Nephron progenitor cell (in vitro differentiated cells): ENCODE results near the gene TPTE.
"Not testable (repeated sequence)": the region's sequence is repeated elsewhere in the genome, so short reads cannot be mapped to it uniquely, and the experiment has no call there.

Experiments
- DNase-seq: peaks from one replicate; pipeline ENCODE4 v3.0.0; 2021
- H3K27ac Mint-ChIP-seq: 2 replicates; pipeline ENCODE4 v1.8.0; 2021; ENCODE audit warnings: mild to moderate bottlenecking, moderate library complexity, mixed read lengths
- H3K27me3 Mint-ChIP-seq: 2 replicates; pipeline ENCODE4 v1.8.0; 2021; ENCODE audit warnings: mild to moderate bottlenecking, low read depth, mixed read lengths; ENCODE audit not compliant: poor library complexity
- H3K36me3 Mint-ChIP-seq: 2 replicates; pipeline ENCODE4 v1.8.0; 2021; ENCODE audit warnings: low read depth, mixed read lengths
- H3K4me1 Mint-ChIP-seq: 2 replicates; pipeline ENCODE4 v1.8.0; 2021; ENCODE audit warnings: mixed read lengths
- H3K4me3 Mint-ChIP-seq: 2 replicates; pipeline ENCODE4 v1.8.0; 2021; ENCODE audit warnings: mild to moderate bottlenecking, moderate library complexity, mixed read lengths
- H3K9me3 Mint-ChIP-seq: 2 replicates; pipeline ENCODE4 v1.8.0; 2021; ENCODE audit warnings: mild to moderate bottlenecking, moderate library complexity, mixed read lengths
- TF ChIP-seq, protein P1 (sequence below): fragments of 200-600 bp; sonication (generic); IDR thresholded peaks from 2 replicates; pipeline ENCODE4 v1.5.0; 2021; ENCODE audit warnings: antibody characterized with exemption

TPTE gene

GRCh38 chr21:10640446-10640845 is 119.1 kb downstream of the TPTE start:
- Mint-ChIP-seq H3K9me3 (no peaks in the 10 kb centered on the region), H3K36me3 (no peaks in the 10 kb centered on the region), H3K27me3 (no peaks in the 10 kb centered on the region), H3K27ac (no peak overlapping the region), H3K4me3 (no peak overlapping the region), H3K4me1 (no peaks in the 10 kb centered on the region)
- DNase-seq, result no peak
- TF ChIP-seq, protein P1, sequence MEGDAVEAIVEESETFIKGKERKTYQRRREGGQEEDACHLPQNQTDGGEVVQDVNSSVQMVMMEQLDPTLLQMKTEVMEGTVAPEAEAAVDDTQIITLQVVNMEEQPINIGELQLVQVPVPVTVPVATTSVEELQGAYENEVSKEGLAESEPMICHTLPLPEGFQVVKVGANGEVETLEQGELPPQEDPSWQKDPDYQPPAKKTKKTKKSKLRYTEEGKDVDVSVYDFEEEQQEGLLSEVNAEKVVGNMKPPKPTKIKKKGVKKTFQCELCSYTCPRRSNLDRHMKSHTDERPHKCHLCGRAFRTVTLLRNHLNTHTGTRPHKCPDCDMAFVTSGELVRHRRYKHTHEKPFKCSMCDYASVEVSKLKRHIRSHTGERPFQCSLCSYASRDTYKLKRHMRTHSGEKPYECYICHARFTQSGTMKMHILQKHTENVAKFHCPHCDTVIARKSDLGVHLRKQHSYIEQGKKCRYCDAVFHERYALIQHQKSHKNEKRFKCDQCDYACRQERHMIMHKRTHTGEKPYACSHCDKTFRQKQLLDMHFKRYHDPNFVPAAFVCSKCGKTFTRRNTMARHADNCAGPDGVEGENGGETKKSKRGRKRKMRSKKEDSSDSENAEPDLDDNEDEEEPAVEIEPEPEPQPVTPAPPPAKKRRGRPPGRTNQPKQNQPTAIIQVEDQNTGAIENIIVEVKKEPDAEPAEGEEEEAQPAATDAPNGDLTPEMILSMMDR, result no peak

DNA sequence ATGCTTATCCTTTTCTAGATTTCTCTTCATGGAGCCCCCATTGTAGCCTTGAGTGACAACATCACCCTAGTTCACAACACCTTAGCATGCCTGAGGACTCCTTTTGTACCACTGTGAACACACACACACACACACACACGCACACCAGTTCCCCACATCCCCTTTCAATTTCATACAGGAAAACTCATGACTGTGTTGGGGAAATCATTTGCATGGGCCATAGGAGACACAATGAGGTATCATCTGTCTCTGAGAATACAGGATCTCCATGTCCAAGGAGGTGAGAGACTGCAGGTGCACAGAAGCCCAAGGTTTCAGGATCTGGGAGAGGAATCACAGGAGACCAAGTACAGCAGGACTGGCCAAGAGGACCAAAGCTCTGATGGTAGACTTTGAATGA is 119.7 kb downstream of the TPTE start:
- TF ChIP-seq, protein P1, result no peak
- Mint-ChIP-seq H3K4me3 (no peak overlapping the region), H3K27me3 (no peaks in the 10 kb centered on the region), H3K27ac (no peak overlapping the region), H3K9me3 (no peaks in the 10 kb centered on the region), H3K4me1 (no peaks in the 10 kb centered on the region), H3K36me3 (no peaks in the 10 kb centered on the region)
- DNase-seq, result no peak

GRCh38 chr21:10645667-10646066 is 124.3 kb downstream of the TPTE start:
- not testable (repeated sequence) for H3K36me3 Mint-ChIP-seq, H3K27ac Mint-ChIP-seq, H3K4me3 Mint-ChIP-seq, H3K9me3 Mint-ChIP-seq, H3K27me3 Mint-ChIP-seq, DNase-seq, H3K4me1 Mint-ChIP-seq

DNA sequence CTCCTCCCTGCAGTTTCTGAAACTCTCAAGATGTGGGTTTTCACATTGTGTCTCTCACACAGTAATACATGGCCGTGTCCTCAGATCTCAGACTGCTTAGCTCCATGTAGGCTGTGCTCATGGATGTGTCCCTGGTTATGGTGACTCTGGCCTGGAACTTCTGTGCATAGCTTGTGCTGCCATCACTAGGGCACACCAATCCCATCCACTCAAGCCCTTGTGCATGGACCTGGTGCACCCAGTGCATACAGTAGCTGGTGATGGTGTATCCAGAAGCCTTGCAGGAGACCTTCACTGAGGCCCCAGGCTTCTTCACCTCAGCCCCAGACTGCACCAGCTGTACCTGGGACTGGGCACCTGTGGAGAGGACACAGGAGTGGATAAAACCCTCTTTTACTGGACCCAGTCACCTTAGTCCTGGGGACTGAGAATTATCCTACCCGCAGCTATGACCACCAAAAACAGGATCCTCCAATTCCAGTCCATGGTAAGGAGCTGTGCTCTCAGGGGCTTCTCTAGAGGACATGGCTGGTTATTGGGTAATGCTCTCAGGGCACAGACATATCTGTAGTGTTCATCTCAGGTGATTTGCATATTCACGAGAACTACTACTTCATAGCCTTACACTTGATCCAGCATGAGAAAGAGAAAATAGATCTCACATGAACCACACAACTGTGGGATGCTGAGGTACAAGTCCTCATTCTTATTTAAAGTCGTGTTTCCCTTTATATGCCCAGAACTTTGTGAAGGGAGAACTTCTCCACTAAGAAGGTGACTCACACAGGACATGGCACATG is 128.2 kb downstream of the TPTE start:
- not testable (repeated sequence) for H3K27ac Mint-ChIP-seq, H3K4me1 Mint-ChIP-seq, DNase-seq, H3K9me3 Mint-ChIP-seq, H3K36me3 Mint-ChIP-seq, H3K4me3 Mint-ChIP-seq, H3K27me3 Mint-ChIP-seq

GRCh38 chr21:10650297-10650696 is 128.9 kb downstream of the TPTE start:
- H3K4me3 Mint-ChIP-seq, H3K4me1 Mint-ChIP-seq, DNase-seq, H3K27ac Mint-ChIP-seq, H3K36me3 Mint-ChIP-seq, H3K9me3 Mint-ChIP-seq, H3K27me3 Mint-ChIP-seq: not testable (repeated sequence)
